ENCODE measurements around the gene GRIN3B.
A peak's percentile ranks its signal among the peaks of the same experiment; 100 is the strongest.

Gene GRIN3B

GRCh38 chr19:1039646-1040475 lies 39.6 kb downstream of the GRIN3B start, which contains the start of gene ABCA7:
Gene ABCA7 (plus strand): TSS chr19:1040107. CDS start chr19:1041362, 1,255 bp downstream.
- no peak for TF ChIP-seq CTCF (conservative IDR thresholded peaks at IDR 0.05; ENCODE audit: low read depth, low read length)
- no peaks in the 10 kb centered on the region for H4K20me1 ChIP-seq (ENCODE audit: insufficient read depth)
- H3K4me1 ChIP-seq (ENCODE audit: low read depth, poor library complexity, severe bottlenecking), result peaks cover 34% of the 10 kb centered on the region
- H3K79me2 ChIP-seq (ENCODE audit: insufficient read depth, low read depth), result no peaks in the 10 kb centered on the region
- no peaks in the 10 kb centered on the region for H3K36me3 ChIP-seq (ENCODE audit: insufficient read depth)
- H3K4me3 ChIP-seq (IDR thresholded peaks at IDR 0.05; ENCODE audit: insufficient read depth, low read depth, low read length), result no peak within 1 kb of the TSS
- peak within 1 kb of the TSS; percentile 100 for H3K4me2 ChIP-seq
- H3K27ac ChIP-seq, result no peak within 1 kb of the TSS; the same call in 1 of the 2 replicates
- H3K27me3 ChIP-seq (ENCODE audit: insufficient read depth, low read depth), result no peaks in the 10 kb centered on the region
- peak within 1 kb of the TSS; percentile 45 for H2AFZ ChIP-seq (ENCODE audit: low read depth)
- no peak within 1 kb of the TSS; the same call in 1 of the 2 replicates for H3K9ac ChIP-seq

GRCh38 chr19:1040476-1041271 lies 40.5 kb downstream of the GRIN3B start:
- no peak overlapping the region for H3K27ac ChIP-seq
- peak overlapping the region; percentile 29; the same call in 1 of the 2 replicates for H2AFZ ChIP-seq (ENCODE audit: low read depth)
- no peaks in the 10 kb centered on the region for H3K27me3 ChIP-seq (ENCODE audit: insufficient read depth, low read depth)
- H4K20me1 ChIP-seq (ENCODE audit: insufficient read depth), result no peaks in the 10 kb centered on the region
- no peak overlapping the region for H3K4me3 ChIP-seq (IDR thresholded peaks at IDR 0.05; ENCODE audit: insufficient read depth, low read depth, low read length)
- H3K4me2 ChIP-seq, result peak overlapping the region; percentile 100
- H3K36me3 ChIP-seq (ENCODE audit: insufficient read depth), result no peaks in the 10 kb centered on the region
- H3K4me1 ChIP-seq (ENCODE audit: low read depth, poor library complexity, severe bottlenecking), result peaks cover 34% of the 10 kb centered on the region
- TF ChIP-seq CTCF (conservative IDR thresholded peaks at IDR 0.05; ENCODE audit: low read depth, low read length), result no peak
- no peaks in the 10 kb centered on the region for H3K79me2 ChIP-seq (ENCODE audit: insufficient read depth, low read depth)
- no peak overlapping the region; the same call in 1 of the 2 replicates for H3K9ac ChIP-seq

DNA sequence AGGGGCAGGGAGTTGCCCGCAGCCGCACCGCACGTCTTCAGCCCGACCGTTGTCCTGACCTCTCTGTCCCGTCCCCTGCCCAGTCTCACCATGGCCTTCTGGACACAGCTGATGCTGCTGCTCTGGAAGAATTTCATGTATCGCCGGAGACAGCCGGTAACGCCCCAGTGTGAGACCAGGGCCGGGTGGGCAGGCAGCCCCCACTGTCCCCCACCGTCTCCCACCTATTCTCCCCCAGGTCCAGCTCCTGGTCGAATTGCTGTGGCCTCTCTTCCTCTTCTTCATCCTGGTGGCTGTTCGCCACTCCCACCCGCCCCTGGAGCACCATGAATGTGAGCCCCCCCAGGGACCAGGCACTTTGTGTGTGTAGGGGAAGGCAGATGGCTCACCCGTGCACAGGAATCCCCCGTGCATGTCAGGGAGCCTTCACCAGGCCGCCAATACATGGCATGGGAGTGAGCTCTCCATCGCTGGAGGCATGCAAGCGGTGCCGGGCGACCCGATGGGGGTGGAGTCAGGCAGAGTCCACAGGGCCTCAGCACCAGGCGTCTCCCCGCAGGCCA lies 41.1 kb downstream of the GRIN3B start:
- no peak overlapping the region for H3K27ac ChIP-seq
- no peak overlapping the region for H3K4me3 ChIP-seq (IDR thresholded peaks at IDR 0.05; ENCODE audit: insufficient read depth, low read depth, low read length)
- no peaks in the 10 kb centered on the region for H3K36me3 ChIP-seq (ENCODE audit: insufficient read depth)
- no peak overlapping the region; the same call in 1 of the 2 replicates for H2AFZ ChIP-seq (ENCODE audit: low read depth)
- H3K9ac ChIP-seq, result no peak overlapping the region
- H3K4me1 ChIP-seq (ENCODE audit: low read depth, poor library complexity, severe bottlenecking), result peaks cover 34% of the 10 kb centered on the region
- no peaks in the 10 kb centered on the region for H3K27me3 ChIP-seq (ENCODE audit: insufficient read depth, low read depth)
- TF ChIP-seq CTCF (conservative IDR thresholded peaks at IDR 0.05; ENCODE audit: low read depth, low read length), result no peak
- H4K20me1 ChIP-seq (ENCODE audit: insufficient read depth), result no peaks in the 10 kb centered on the region
- H3K79me2 ChIP-seq (ENCODE audit: insufficient read depth, low read depth), result no peaks in the 10 kb centered on the region
- peak overlapping the region; percentile 100 for H3K4me2 ChIP-seq

- no peak overlapping the region for H2AFZ ChIP-seq (ENCODE audit: low read depth)
- no peaks in the 10 kb centered on the region for H4K20me1 ChIP-seq (ENCODE audit: insufficient read depth)
- H3K4me3 ChIP-seq (IDR thresholded peaks at IDR 0.05; ENCODE audit: insufficient read depth, low read depth, low read length), result no peak overlapping the region
- peaks cover 27% of the 10 kb centered on the region for H3K4me1 ChIP-seq (ENCODE audit: low read depth, poor library complexity, severe bottlenecking)
- no peak overlapping the region for H3K4me2 ChIP-seq
- no peak overlapping the region for H3K9ac ChIP-seq
- H3K27me3 ChIP-seq (ENCODE audit: insufficient read depth, low read depth), result no peaks in the 10 kb centered on the region
- H3K36me3 ChIP-seq (ENCODE audit: insufficient read depth), result no peaks in the 10 kb centered on the region
- no peak for TF ChIP-seq CTCF (conservative IDR thresholded peaks at IDR 0.05; ENCODE audit: low read depth, low read length)
- H3K79me2 ChIP-seq (ENCODE audit: insufficient read depth, low read depth), result no peaks in the 10 kb centered on the region
- H3K27ac ChIP-seq, result no peak overlapping the region
Observed at GRCh38 chr19:1041835-1042685, 41.8 kb downstream of the GRIN3B start.
